ENCODE results near the gene SMG6.

DNA sequence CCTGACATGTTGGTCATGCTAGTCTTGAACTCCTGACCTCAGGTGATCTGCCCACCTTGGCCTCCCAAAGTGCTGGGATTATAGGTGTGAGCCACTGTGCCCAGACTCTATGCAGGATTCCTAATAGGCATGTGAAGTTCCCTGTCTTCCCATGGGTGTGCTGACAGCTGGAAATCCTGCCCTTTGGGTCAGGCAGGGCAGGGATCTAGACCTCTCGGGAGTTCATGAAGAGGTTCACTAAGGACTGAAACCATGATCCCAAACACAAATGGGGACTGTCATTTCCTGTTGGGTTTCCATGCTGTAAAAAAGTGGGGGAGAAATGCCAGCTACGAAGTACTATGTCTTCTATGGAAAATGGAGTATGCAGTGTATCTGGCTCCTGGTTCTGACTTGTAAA is 196.5 kb downstream of the SMG6 start:
- TF ChIP-seq POLR2A (IDR thresholded peaks at IDR 0.05) = no peak
- TF ChIP-seq, protein P1, sequence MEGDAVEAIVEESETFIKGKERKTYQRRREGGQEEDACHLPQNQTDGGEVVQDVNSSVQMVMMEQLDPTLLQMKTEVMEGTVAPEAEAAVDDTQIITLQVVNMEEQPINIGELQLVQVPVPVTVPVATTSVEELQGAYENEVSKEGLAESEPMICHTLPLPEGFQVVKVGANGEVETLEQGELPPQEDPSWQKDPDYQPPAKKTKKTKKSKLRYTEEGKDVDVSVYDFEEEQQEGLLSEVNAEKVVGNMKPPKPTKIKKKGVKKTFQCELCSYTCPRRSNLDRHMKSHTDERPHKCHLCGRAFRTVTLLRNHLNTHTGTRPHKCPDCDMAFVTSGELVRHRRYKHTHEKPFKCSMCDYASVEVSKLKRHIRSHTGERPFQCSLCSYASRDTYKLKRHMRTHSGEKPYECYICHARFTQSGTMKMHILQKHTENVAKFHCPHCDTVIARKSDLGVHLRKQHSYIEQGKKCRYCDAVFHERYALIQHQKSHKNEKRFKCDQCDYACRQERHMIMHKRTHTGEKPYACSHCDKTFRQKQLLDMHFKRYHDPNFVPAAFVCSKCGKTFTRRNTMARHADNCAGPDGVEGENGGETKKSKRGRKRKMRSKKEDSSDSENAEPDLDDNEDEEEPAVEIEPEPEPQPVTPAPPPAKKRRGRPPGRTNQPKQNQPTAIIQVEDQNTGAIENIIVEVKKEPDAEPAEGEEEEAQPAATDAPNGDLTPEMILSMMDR (IDR thresholded peaks at IDR 0.05) = no peak
